Keratinocyte (primary cell): Measurements from ENCODE around the gene ACYP2.

Source experiments
- CTCF ChIP-seq, 3 experiments: IDR thresholded peaks in 1 of 3; conservative IDR thresholded peaks in 1 of 3; optimal IDR thresholded peaks in 1 of 3; 2 replicates in 2 of 3; 3 replicates in 1 of 3; pipeline versions ENCODE3 to v1.5.1; 2011; ENCODE audit warnings: low read length in 3 of 3, mild to moderate bottlenecking in 3 of 3, moderate library complexity in 2 of 3, control low read depth in 1 of 3, inconsistent platforms in 1 of 3; ENCODE audit not compliant: insufficient read depth in 2 of 3; ENCODE audit errors: extremely low read depth in 1 of 3
- EZH2 ChIP-seq: IDR thresholded peaks from one replicate; pipeline ENCODE4 v1.6.1; 2012; ENCODE audit warnings: inconsistent platforms, mild to moderate bottlenecking, low read length, moderate library complexity

GRCh38 chr2:54247115-54247514 lies 131.7 kb downstream of the ACYP2 start:
- no peak for TF ChIP-seq CTCF (optimal IDR thresholded peaks at IDR 0.05 in 1 of 3, IDR thresholded peaks at IDR 0.05 in 1 of 3, conservative IDR thresholded peaks at IDR 0.05 in 1 of 3; ENCODE audit: extremely low read depth in 1 of 3, insufficient read depth in 2 of 3, low read length in 3 of 3)
- no peak for TF ChIP-seq EZH2
